Posterior cingulate gyrus (tissue), 11 donors: ENCODE results near the gene GALNT7.
"Not testable (repeated sequence)": the region's sequence is repeated elsewhere in the genome, so short reads cannot be mapped to it uniquely, and the experiment has no call there.

ENCODE experiments used
- DNase-seq, 10 donors: peaks; one replicate each; pipeline versions ENCODE4 v3.0.0 to v3.0.0-alpha.2; 2020 to 2021; ENCODE audit warnings: mixed read lengths in 3 of 10
- intact Hi-C: fragments of 100-400 bp; cut with DNase I; formaldehyde crosslinking; loops from one replicate; pipeline ENCODE4 v1.15.1; 2023

Gene GALNT7

GRCh38 chr4:173161311-173161710 lies 7.3 kb upstream of the GALNT7 start:
- intact Hi-C loops: loop anchor here (10.0 kb wide), 2 partner anchors 93 to 137 kb away; no protein-coding TSS in a partner anchor
- DNase-seq: no peak

- DNase-seq: no peak
- intact Hi-C loops: loop anchor here (10.0 kb wide), 2 partner anchors 89 to 141 kb away; no protein-coding TSS in a partner anchor
Observed at GRCh38 chr4:173165706-173166105, 2.9 kb upstream of the GALNT7 start.

DNA sequence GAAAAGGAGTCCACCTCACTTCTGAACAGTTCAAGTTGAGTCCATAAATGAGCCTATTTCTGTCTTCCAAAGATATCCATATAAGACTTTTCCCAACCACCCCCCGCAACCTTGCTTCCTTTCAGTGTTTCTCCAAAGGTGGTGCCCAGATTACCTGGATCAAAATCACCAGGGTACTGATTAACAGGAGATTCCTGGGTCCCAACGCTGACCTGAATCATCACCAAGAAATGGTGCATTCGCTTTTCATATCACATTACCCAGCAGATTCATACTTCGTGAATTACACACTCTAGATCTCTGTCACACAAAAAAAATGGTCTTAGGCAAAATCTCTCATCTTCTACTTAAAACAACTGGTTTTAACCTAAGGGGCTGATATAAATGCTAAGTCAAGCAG lies 2.1 kb upstream of the GALNT7 start:
- intact Hi-C loops: loop anchor here (10.0 kb wide), 2 partner anchors 88 to 142 kb away; no protein-coding TSS in a partner anchor
- no peak for DNase-seq

DNA sequence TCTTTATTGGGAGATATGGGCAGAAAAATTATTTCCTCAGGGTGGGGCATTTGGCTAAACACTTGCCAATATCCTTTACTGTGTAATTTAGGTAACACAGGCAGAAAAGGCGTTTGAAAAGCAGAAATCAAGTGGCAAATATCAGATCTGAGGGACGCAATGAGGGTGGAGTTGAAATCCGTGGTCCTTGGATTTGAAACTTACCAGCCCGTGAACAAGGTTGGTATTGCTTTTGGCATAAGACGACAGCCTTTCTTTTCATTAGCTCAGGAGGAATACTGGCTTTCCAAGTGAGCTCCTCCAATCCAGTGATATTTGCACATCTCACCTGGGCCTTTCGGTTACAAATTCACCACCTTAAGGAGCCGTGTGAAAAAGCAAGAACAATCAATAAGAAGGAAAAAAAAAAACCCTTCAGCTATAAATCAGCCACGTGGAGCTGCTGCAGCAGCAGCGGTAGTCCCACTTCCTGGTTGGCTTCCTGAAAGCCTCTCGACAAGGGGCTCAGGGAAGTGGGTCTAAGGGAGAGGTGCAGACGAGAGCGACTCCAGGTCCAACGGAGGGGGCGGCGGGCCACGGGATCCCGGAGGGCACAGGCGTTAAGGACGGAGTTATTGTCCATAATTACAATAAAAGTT lies 734 bp upstream of the GALNT7 start:
- peak in 8 of 10 donors; percentile 10 to 83 (median 26) for DNase-seq
- intact Hi-C loops: loop anchor here (10.0 kb wide), 2 partner anchors 87 to 143 kb away; no protein-coding TSS in a partner anchor

DNA sequence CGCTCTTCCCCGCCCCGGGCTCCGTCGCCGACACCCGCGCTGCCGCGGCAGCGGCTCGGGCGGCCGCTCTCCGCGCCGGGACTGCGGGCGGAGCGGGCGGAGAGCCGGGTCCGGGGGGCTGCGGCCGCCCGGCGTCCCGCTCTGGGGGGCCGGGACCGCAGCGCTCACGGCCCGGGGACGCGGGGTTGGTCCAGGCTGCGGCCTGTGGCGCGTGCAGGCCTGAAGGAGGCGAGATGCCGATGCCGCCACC lies 492 bp downstream of the GALNT7 start:
- DNase-seq: no peak
- intact Hi-C loops: loop anchor here (10.0 kb wide), 2 partner anchors 86 to 144 kb away; no protein-coding TSS in a partner anchor

GRCh38 chr4:173169428-173170181 lies 994 bp downstream of the GALNT7 start:
- peak; percentile 33 to 91 (median 50) for DNase-seq
- intact Hi-C loops: loop anchor here (10.0 kb wide), 2 partner anchors 85 to 145 kb away; no protein-coding TSS in a partner anchor

DNA sequence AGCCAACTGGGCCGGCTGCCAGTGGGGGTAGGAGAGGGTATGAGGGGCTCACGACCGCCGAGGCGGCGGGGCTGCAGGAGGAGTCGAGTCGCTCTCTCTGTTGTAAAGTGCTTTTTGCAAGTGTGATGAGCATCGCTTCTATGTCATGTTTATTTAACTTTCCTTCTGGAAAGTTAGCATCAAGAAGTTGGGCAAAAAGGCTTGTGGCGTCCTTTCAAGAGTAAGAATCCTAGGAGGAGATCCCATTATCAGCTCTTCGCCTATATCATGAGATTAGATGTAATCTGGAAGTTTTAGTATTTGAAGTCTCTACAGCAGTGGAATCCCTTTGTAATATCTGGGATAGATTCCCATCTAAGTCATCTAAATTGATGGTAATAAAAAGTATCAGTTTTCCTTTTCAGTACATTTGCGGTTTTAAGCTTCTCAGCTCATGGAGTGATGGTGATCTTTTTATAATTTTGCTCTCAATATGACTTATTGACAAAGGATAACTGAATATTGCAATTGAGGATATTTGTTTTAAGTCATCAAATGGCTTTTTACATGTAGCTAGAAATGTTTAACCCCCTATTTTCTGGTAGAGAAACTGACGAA lies 1.7 kb downstream of the GALNT7 start:
- intact Hi-C loops: no loop called here
- no peak for DNase-seq

- intact Hi-C loops: no loop called here
- DNase-seq: no peak
Observed at GRCh38 chr4:173171098-173171497, 2.5 kb downstream of the GALNT7 start.

DNA sequence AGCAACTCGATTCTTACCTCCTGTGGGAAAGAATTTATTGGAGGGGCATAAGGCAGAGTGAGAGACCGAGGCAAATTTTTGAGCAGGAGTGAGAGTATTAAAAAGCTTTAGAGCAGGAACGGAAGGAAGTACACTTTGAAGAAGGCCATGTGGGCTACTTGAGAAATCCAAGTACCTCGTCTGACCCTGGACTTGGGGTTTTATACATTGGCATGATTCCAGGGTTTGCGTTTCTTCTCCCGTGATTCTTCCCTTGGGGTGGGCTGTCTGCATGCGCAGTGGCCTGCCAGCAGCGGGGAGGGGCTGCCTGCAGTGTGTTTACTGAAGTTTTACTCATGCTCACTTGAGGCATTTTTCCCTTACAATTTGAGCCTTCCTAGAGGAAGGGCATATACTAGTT lies 3.4 kb downstream of the GALNT7 start:
- intact Hi-C loops: no loop called here
- no peak for DNase-seq

- intact Hi-C loops: no loop called here
- no peak for DNase-seq
Observed at GRCh38 chr4:173174184-173174583, 5.6 kb downstream of the GALNT7 start.

- DNase-seq: no peak
- intact Hi-C loops: no loop called here
Observed at GRCh38 chr4:173174594-173175012, 6.0 kb downstream of the GALNT7 start.

DNA sequence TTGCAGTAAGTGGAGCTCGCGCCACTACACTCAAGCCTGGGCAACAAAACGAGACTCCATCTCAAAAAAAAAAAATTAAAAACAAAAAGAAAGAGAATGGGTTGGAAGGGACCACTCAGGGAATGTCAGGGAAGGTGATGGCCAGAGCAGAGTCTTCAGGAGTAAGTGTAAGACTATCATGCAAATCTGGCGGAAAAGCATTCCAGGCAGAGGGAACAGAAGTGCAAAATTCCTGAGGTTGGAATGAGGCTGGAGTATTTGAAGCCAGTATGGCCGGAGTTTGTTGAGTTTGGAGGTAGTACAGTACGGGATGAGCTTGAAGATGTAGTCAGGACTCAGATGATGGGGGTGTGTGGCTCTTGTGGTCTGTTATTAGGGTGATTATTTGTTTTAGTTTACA lies 7.4 kb downstream of the GALNT7 start:
- no peak for DNase-seq
- intact Hi-C loops: no loop called here

GRCh38 chr4:173177232-173177631 lies 8.6 kb downstream of the GALNT7 start:
- intact Hi-C loops: no loop called here
- DNase-seq: no peak

DNA sequence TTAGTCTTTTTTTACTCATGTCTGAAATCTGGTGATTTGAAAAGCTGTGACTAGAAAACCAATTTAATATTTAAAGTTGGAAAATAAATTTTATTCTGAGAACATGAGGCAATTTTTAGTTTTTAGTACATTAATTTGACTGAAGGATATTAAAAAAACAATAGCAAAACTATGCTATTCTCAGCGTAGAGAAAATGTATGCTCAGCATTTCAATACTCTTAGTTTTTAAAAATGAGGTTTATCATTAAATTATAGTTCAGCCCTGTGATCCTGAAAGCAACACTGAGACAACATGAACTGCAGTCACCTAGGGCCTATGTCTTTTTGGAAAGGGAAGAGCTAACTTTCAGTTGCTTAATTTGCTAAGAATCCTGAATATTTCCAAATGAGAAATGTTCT lies 9.5 kb downstream of the GALNT7 start:
- no peak for DNase-seq
- intact Hi-C loops: no loop called here

DNA sequence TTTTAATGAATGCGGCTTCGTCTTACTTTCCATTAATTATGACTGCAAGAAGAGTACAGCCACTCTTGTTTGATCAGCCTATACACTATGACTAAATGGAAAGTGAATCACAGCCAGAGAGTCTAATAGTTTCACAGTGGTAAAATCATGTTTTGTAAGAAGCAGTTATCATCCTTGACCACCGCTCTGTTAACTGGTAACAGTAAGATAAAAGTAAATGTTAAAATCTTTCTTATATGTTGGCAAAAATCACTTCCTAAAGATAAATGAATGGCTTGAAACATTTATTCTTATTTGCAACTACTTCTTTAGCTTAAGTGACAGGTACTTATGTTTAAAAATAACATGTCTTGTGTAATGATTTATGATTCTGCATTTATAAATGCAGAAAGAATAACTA lies 13.2 kb downstream of the GALNT7 start:
- intact Hi-C loops: no loop called here
- no peak for DNase-seq

DNA sequence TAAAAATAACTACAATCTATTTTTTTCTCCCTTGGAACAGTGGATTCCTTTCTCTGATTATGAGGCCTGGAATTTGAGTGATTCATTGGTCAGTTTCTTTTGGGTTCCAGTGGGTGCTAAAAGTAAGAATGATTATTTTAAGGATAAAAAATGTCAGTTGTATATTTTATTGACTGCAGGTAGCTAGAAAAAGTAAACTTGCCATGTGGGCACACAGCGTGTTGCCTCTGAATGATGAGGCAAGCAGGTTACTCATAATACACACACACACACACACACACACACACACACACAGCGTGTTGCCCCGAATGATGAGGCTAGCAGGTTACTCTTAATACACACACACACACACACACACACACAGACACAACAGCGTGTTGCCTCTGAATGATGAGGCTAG lies 13.8 kb downstream of the GALNT7 start:
- intact Hi-C loops: no loop called here
- no peak for DNase-seq

DNA sequence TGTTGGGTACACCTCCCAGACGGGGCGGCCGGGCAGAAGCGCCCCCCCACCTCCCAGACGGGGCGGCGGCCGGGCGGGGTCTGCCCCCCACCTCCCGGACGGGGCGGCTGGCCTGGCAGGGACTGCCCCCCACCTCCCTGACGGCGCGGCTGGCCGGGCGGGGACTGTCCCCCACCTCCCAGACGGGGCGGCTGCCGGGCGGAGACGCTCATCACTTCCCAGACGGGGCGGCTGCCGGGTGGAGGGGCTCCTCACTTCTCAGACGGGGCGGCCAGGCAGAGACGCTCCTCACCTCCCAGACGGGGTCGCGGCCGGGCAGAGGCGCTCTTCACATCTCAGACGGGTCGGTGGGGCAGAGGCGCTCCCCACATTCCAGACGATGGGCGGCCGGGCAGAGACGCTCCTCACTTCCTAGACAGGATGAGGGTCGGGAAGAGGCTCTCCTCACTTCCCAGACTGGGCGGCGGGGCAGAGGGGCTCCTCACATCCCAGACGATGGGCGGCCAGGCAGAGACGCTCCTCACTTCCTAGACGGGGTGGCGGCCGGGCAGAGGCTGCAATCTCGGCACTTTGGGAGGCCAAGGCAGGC lies 15.1 kb downstream of the GALNT7 start:
- intact Hi-C loops: not testable (repeated sequence)
- peak in 1 of 10 donors; percentile 70 for DNase-seq

GRCh38 chr4:173185847-173186510 lies 17.4 kb downstream of the GALNT7 start:
- intact Hi-C loops: no loop called here
- no peak for DNase-seq

DNA sequence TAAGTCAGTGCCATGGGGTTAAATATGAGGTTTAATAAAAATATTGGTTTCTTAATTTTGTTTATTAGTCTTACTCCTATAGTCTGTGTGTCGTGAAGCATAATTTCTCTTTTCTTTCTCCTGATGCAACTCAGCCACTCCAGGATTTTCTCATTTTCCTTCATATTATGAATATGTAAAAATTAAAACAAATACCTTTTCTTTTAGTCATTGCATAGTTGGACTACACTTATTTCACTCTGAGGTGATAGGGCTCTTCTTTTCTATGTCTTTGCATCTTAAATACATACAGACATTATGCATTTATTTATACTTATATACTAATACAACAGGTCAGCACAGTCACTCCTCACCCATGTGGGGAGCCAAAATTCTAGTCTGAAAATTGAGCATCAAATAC lies 19.1 kb downstream of the GALNT7 start:
- DNase-seq: no peak
- intact Hi-C loops: no loop called here

DNA sequence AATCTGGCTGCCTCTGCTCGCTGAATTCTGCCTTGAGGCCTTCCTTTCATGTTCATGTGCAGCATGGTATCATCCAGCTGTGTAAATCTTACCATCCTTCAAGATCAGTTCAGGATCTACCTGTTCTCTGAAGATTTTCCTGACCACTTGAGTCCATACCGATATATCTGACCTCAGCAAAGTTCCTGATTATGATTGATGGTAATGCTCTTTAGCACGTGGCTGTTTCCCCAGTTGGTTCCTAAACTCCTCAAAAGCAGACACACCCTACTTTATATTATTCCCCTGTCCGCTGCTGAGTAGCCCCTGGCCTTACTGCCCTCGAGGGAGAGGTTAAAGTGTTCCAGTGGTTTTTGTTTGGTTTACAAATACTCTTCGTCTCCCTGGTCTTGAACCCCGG lies 20.0 kb downstream of the GALNT7 start:
- intact Hi-C loops: no loop called here
- DNase-seq: no peak
